ENCODE data around the gene RIN1. TPM values are rescaled to one million over a fixed set of nuclear protein-coding genes. Genes with fewer than 3 reads are reported as not detected.

RIN1 gene
- total and polyA plus RNA-seq, 2 of the 13 experiments (the other 11 are each of a cell fraction or from before 2014, with no cell fraction given) = 2.4 to 4.1 TPM

- Histone ChIP-seq H3K9me3 (ENCODE audit: low read length) (no peaks in the 10 kb centered on the region), H3K27me3 (ENCODE audit: control insufficient read depth in 1 of 2, insufficient read depth in 2 of 2, low read length in 2 of 2) (no peaks in the 10 kb centered on the region), H3K9ac (ENCODE audit: insufficient read depth, low read depth, low read length) (no peak overlapping the region), H3K4me3 (replicated peaks in 1 of 3; ENCODE audit: insufficient read depth in 1 of 3, low read depth in 2 of 3, low read length in 3 of 3) (no peak overlapping the region), H3K4me2 (ENCODE audit: low read depth, low read length) (no peak overlapping the region), H3K4me1 (ENCODE audit: insufficient read depth, low read length) (peaks cover 45% of the 10 kb centered on the region), H3K36me3 (replicated peaks in 1 of 2; ENCODE audit: control insufficient read depth in 1 of 2, insufficient read depth in 2 of 2, low read length in 2 of 2) (no peaks in the 10 kb centered on the region), H4K20me1 (ENCODE audit: insufficient read depth, low read length) (no peaks in the 10 kb centered on the region), H3K79me2 (ENCODE audit: insufficient read depth, low read length) (no peaks in the 10 kb centered on the region), H2AFZ (ENCODE audit: low read length) (no peak overlapping the region), H3K27ac (ENCODE audit: extremely low read length, insufficient read depth, low read length) (no peak overlapping the region)
- WGBS (ENCODE audit: low lambda C conversion rate) = 84% methylated on average over 18 of the region's 18 CpGs
- CTCF ChIA-PET (ENCODE audit: low intra/inter-chr PET ratio, low total read pairs) = no interaction called here
- TF ChIP-seq ZNF629 (CRISPR knock-in tag; conservative IDR thresholded peaks at IDR 0.05) (peak; percentile 80), SALL2 (CRISPR knock-in tag; IDR thresholded peaks at IDR 0.05) (no peak)
- DNase-seq (ENCODE audit: low spot score) (no peak), FAIRE-seq (no peak), ATAC-seq (no peak)
- no TSS peak for BruUV-seq (replicated peaks)
- in situ Hi-C loops (cut with HindIII; ENCODE audit: extremely low pct_ligation_motif_present, low pct_unique_long_range_greater_than_20kb) (no loop called here), intact Hi-C loops (cut with micrococcal nuclease; ENCODE audit: unreplicated experiment) (no loop called here)
- POLR2A ChIA-PET = interaction anchor here (4.0 kb wide), 1 partner anchor 20 kb away, joined by 35 read pairs; no protein-coding TSS in a partner anchor
Observed at GRCh38 chr11:66332371-66333219, 3.6 kb downstream of the RIN1 start.

GRCh38 chr11:66331542-66332370, 4.5 kb downstream of the RIN1 start:
- intact Hi-C loops (cut with micrococcal nuclease; ENCODE audit: unreplicated experiment) (no loop called here), in situ Hi-C loops (cut with HindIII; ENCODE audit: extremely low pct_ligation_motif_present, low pct_unique_long_range_greater_than_20kb) (no loop called here)
- H3K36me3 ChIP-seq (replicated peaks in 1 of 2; ENCODE audit: control insufficient read depth in 1 of 2, insufficient read depth in 2 of 2, low read length in 2 of 2) = no peaks in the 10 kb centered on the region
- TF ChIP-seq ZNF629 (CRISPR knock-in tag; conservative IDR thresholded peaks at IDR 0.05) (peak; percentile 54; the same call in 1 of the 2 replicates), ZSCAN5A (CRISPR knock-in tag; IDR thresholded peaks at IDR 0.05; ENCODE audit: borderline replicate concordance) (no peak), TARDBP (CRISPR knock-in tag; IDR thresholded peaks at IDR 0.05) (no peak)
- H3K79me2 ChIP-seq (ENCODE audit: insufficient read depth, low read length) = no peaks in the 10 kb centered on the region
- no peak overlapping the region for H3K4me3 ChIP-seq (replicated peaks in 1 of 3; ENCODE audit: insufficient read depth in 1 of 3, low read depth in 2 of 3, low read length in 3 of 3)
- peaks cover 49% of the 10 kb centered on the region for H3K4me1 ChIP-seq (ENCODE audit: insufficient read depth, low read length)
- H4K20me1 ChIP-seq (ENCODE audit: insufficient read depth, low read length) = no peaks in the 10 kb centered on the region
- FAIRE-seq (no peak), DNase-seq (ENCODE audit: low spot score) (no peak), ATAC-seq (no peak)
- WGBS (ENCODE audit: low lambda C conversion rate) = 98% methylated on average over 8 of the region's 12 CpGs
- no peak overlapping the region for H3K4me2 ChIP-seq (ENCODE audit: low read depth, low read length)
- POLR2A ChIA-PET = interaction anchor here (4.0 kb wide), 1 partner anchor 19 kb away, joined by 35 read pairs; no protein-coding TSS in a partner anchor
- CTCF ChIA-PET (ENCODE audit: low intra/inter-chr PET ratio, low total read pairs) = interaction anchor here (1.0 kb wide), 1 partner anchor 20 kb away, joined by 3 read pairs; no protein-coding TSS in a partner anchor
- no peaks in the 10 kb centered on the region for H3K27me3 ChIP-seq (ENCODE audit: control insufficient read depth in 1 of 2, insufficient read depth in 2 of 2, low read length in 2 of 2)
- H2AFZ ChIP-seq (ENCODE audit: low read length) = no peak overlapping the region
- no peaks in the 10 kb centered on the region for H3K9me3 ChIP-seq (ENCODE audit: low read length)
- BruUV-seq (replicated peaks) = no TSS peak
- H3K27ac ChIP-seq (ENCODE audit: extremely low read length, insufficient read depth, low read length) = no peak overlapping the region
- no peak overlapping the region for H3K9ac ChIP-seq (ENCODE audit: insufficient read depth, low read depth, low read length)

Data from HepG2 (cell line).